Measurements from ENCODE around the gene TRA2B. TPM values are rescaled to one million over a fixed set of nuclear protein-coding genes. Genes with fewer than 3 reads are reported as not detected.

The TRA2B gene
- total RNA-seq, 1 experiment from 2014 or later, result 204 TPM

GRCh38 chr3:185961675-185962232 is 23.9 kb upstream of the TRA2B start:
- 0 out of 2 replicates have a peak, but pooled peaks cover 3% of the 10 kb centered on the region for H3K4me1 ChIP-seq
- TF ChIP-seq CTCF (IDR thresholded peaks at IDR 0.05; ENCODE audit: insufficient read depth in 1 of 2, low read depth in 1 of 2, low read length in 1 of 2, severe bottlenecking in 1 of 2, unreplicated experiment in 1 of 2), result no peak
- H3K36me3 ChIP-seq (ENCODE audit: control insufficient read depth, insufficient read depth, low read length), result no peaks in the 10 kb centered on the region
- no peak overlapping the region for H3K4me3 ChIP-seq (ENCODE audit: low read depth, low read length)
- H3K36me3 Mint-ChIP-seq (ENCODE audit: insufficient read depth, unreplicated experiment), result no peaks in the 10 kb centered on the region
- no peak overlapping the region for H3K27ac Mint-ChIP-seq (ENCODE audit: unreplicated experiment)
- no peaks in the 10 kb centered on the region for H3K27me3 Mint-ChIP-seq (ENCODE audit: insufficient read depth, unreplicated experiment)
- intact Hi-C loops (cut with micrococcal nuclease; ENCODE audit: unreplicated experiment), result no loop called here
- POLR2A ChIA-PET, result interaction anchor here (0.5 kb wide), 1 partner anchor 15 kb away, joined by 4 read pairs; no protein-coding TSS in a partner anchor
- H3K9me3 ChIP-seq, result no peaks in the 10 kb centered on the region
- BruUV-seq (replicated peaks), result no TSS peak
- no peak overlapping the region for H3K4me3 Mint-ChIP-seq (ENCODE audit: unreplicated experiment)
- H3K27me3 ChIP-seq (replicated peaks; ENCODE audit: control insufficient read depth, insufficient read depth, low read length), result no peaks in the 10 kb centered on the region
- CTCF ChIA-PET, result no interaction called here
- no peak for DNase-seq
- peaks cover 9% of the 10 kb centered on the region for H3K9me3 Mint-ChIP-seq (ENCODE audit: unreplicated experiment)
- H3K4me1 Mint-ChIP-seq (ENCODE audit: low read depth, unreplicated experiment), result peaks cover 3% of the 10 kb centered on the region

GRCh38 chr3:185960522-185961288 is 22.9 kb upstream of the TRA2B start:
- Histone ChIP-seq H3K27me3 (replicated peaks; ENCODE audit: control insufficient read depth, insufficient read depth, low read length) (no peaks in the 10 kb centered on the region), H3K4me1 (no peaks in the 10 kb centered on the region), H3K36me3 (ENCODE audit: control insufficient read depth, insufficient read depth, low read length) (no peaks in the 10 kb centered on the region), H3K4me3 (ENCODE audit: low read depth, low read length) (no peak overlapping the region), H3K9me3 (no peaks in the 10 kb centered on the region)
- DNase-seq, result no peak
- H3K27ac Mint-ChIP-seq (ENCODE audit: unreplicated experiment), result no peak overlapping the region
- no peaks in the 10 kb centered on the region for H3K36me3 Mint-ChIP-seq (ENCODE audit: insufficient read depth, unreplicated experiment)
- no peak for TF ChIP-seq CTCF (IDR thresholded peaks at IDR 0.05; ENCODE audit: insufficient read depth in 1 of 2, low read depth in 1 of 2, low read length in 1 of 2, severe bottlenecking in 1 of 2, unreplicated experiment in 1 of 2)
- no peaks in the 10 kb centered on the region for H3K4me1 Mint-ChIP-seq (ENCODE audit: low read depth, unreplicated experiment)
- H3K4me3 Mint-ChIP-seq (ENCODE audit: unreplicated experiment), result no peak overlapping the region
- ChIA-PET CTCF (interaction anchor here (0.5 to 1.5 kb wide), 2 partner anchors 13 to 17 kb away, joined by 3 to 4 read pairs; no protein-coding TSS in a partner anchor), POLR2A (interaction anchor here (0.5 kb wide), 1 partner anchor 9 kb away, joined by 3 read pairs; no protein-coding TSS in a partner anchor)
- H3K27me3 Mint-ChIP-seq (ENCODE audit: insufficient read depth, unreplicated experiment), result no peaks in the 10 kb centered on the region
- no TSS peak for BruUV-seq (replicated peaks)
- intact Hi-C loops (cut with micrococcal nuclease; ENCODE audit: unreplicated experiment), result no loop called here
- H3K9me3 Mint-ChIP-seq (ENCODE audit: unreplicated experiment), result peaks cover 9% of the 10 kb centered on the region

- Mint-ChIP-seq H3K9me3 (ENCODE audit: unreplicated experiment) (peaks cover 9% of the 10 kb centered on the region), H3K27ac (ENCODE audit: unreplicated experiment) (no peak overlapping the region), H3K4me3 (ENCODE audit: unreplicated experiment) (no peak overlapping the region), H3K36me3 (ENCODE audit: insufficient read depth, unreplicated experiment) (no peaks in the 10 kb centered on the region), H3K27me3 (ENCODE audit: insufficient read depth, unreplicated experiment) (no peaks in the 10 kb centered on the region), H3K4me1 (ENCODE audit: low read depth, unreplicated experiment) (no peaks in the 10 kb centered on the region)
- H3K4me3 ChIP-seq (ENCODE audit: low read depth, low read length), result no peak overlapping the region
- intact Hi-C loops (cut with micrococcal nuclease; ENCODE audit: unreplicated experiment), result no loop called here
- TSS peak; percentile 52 for BruUV-seq (replicated peaks)
- no peaks in the 10 kb centered on the region for H3K36me3 ChIP-seq (ENCODE audit: control insufficient read depth, insufficient read depth, low read length)
- POLR2A ChIA-PET, result interaction anchor here (0.6 kb wide), 1 partner anchor 1133 kb away, joined by 5 read pairs; no protein-coding TSS in a partner anchor
- no peaks in the 10 kb centered on the region for H3K27me3 ChIP-seq (replicated peaks; ENCODE audit: control insufficient read depth, insufficient read depth, low read length)
- TF ChIP-seq CTCF (IDR thresholded peaks at IDR 0.05; ENCODE audit: insufficient read depth in 1 of 2, low read depth in 1 of 2, low read length in 1 of 2, severe bottlenecking in 1 of 2, unreplicated experiment in 1 of 2), result no peak
- CTCF ChIA-PET, result interaction anchor here (0.5 to 1.5 kb wide), 2 partner anchors 14 to 16 kb away, joined by 3 to 4 read pairs; no protein-coding TSS in a partner anchor
- no peaks in the 10 kb centered on the region for H3K4me1 ChIP-seq
- no peak for DNase-seq
- no peaks in the 10 kb centered on the region for H3K9me3 ChIP-seq
Observed at GRCh38 chr3:185959609-185960521, 22.1 kb upstream of the TRA2B start.

Data from Caco-2 (cell line).